Endothelial cell of umbilical vein (primary cell): Measurements from ENCODE around the gene MYOM3.

Experiments used
- EZH2 ChIP-seq: IDR thresholded peaks from 2 replicates; pipeline ENCODE4 v1.6.1; 2012; ENCODE audit warnings: borderline replicate concordance, low read depth, mild to moderate bottlenecking, moderate library complexity, low read length, inconsistent platforms; ENCODE audit not compliant: severe bottlenecking
- FOS ChIP-seq: IDR thresholded peaks from 2 replicates; pipeline ENCODE4 v1.6.1; 2011; ENCODE audit warnings: mild to moderate bottlenecking, low read length, moderate library complexity, borderline replicate concordance; ENCODE audit not compliant: insufficient read depth
- JUN ChIP-seq: IDR thresholded peaks from 2 replicates; pipeline ENCODE4 v1.6.1; 2011; ENCODE audit warnings: borderline replicate concordance, low read depth; ENCODE audit not compliant: insufficient read length, insufficient read depth
- POLR2A ChIP-seq: IDR thresholded peaks from 2 replicates; pipeline ENCODE4 v1.6.1; 2012; ENCODE audit warnings: low read depth, mild to moderate bottlenecking, control low read depth, low read length
- POLR2AphosphoS5 ChIP-seq: IDR thresholded peaks from 2 replicates; pipeline ENCODE4 v1.6.1; 2012; ENCODE audit warnings: low read depth, mild to moderate bottlenecking, control low read depth, low read length, moderate library complexity; ENCODE audit not compliant: insufficient read depth
- TF ChIP-seq, protein P1 (sequence below), 2 donors: IDR thresholded peaks; 1 replicate in 1 of 2; 2 replicates in 1 of 2; pipeline ENCODE4 v1.5.1; 2011; ENCODE audit warnings: low read length in 2 of 2, mild to moderate bottlenecking in 2 of 2, moderate library complexity in 2 of 2, control low read depth in 1 of 2, inconsistent platforms in 1 of 2, low read depth in 1 of 2; ENCODE audit not compliant: insufficient read depth in 1 of 2; ENCODE audit errors: extremely low read depth in 1 of 2
- TF ChIP-seq, protein P2 (sequence below): IDR thresholded peaks from 2 replicates; pipeline ENCODE4 v1.6.1; 2011; ENCODE audit not compliant: insufficient read depth, insufficient read length

DNA sequence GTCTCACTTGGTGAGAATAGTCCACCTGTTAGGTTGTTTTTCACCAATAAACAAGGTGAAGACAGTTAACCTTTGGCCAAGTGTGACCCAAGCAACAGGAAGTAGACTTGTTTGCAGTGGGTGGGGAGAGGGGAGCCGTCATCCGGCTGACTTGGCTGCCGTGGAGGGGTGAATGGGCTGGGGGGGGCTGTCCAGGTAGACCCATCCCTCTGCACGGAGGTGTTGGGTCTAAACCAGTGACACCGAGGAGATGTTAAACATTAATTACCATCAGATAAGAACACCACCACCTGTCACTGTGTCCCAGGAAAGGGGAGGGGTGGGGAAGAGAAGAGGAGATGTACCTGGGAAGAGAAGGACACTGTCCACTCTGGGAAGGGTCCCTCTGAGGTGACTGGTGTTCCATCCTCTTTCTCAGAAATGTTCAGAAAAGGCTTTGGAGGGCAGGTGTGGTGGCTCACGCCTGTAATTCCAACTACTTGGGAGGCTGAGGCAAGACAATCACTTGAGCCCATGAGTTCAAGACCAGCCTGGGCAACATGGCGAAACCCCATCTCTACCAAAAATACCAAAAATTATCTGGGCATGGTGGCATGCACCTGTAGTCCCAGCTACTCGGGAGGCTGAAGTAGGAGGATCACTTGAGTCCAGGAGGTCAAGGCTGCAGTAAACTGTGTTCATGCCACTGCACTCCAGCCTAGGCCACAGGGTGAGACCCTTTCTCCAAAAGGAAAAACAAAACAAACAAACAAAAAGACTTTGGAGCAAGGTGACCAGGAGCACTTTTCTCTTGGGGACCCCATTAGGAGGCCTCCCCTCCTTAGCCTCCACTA lies 6.7 kb upstream of the MYOM3 start:
- TF ChIP-seq POLR2A (no peak), POLR2AphosphoS5 (no peak), EZH2 (no peak), FOS (no peak), JUN (no peak)
- TF ChIP-seq, protein P1, sequence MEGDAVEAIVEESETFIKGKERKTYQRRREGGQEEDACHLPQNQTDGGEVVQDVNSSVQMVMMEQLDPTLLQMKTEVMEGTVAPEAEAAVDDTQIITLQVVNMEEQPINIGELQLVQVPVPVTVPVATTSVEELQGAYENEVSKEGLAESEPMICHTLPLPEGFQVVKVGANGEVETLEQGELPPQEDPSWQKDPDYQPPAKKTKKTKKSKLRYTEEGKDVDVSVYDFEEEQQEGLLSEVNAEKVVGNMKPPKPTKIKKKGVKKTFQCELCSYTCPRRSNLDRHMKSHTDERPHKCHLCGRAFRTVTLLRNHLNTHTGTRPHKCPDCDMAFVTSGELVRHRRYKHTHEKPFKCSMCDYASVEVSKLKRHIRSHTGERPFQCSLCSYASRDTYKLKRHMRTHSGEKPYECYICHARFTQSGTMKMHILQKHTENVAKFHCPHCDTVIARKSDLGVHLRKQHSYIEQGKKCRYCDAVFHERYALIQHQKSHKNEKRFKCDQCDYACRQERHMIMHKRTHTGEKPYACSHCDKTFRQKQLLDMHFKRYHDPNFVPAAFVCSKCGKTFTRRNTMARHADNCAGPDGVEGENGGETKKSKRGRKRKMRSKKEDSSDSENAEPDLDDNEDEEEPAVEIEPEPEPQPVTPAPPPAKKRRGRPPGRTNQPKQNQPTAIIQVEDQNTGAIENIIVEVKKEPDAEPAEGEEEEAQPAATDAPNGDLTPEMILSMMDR (IDR thresholded peaks at IDR 0.05; ENCODE audit: extremely low read depth in 1 of 2, insufficient read depth in 1 of 2, low read depth in 1 of 2, low read length in 2 of 2), result no peak
- TF ChIP-seq, protein P2, sequence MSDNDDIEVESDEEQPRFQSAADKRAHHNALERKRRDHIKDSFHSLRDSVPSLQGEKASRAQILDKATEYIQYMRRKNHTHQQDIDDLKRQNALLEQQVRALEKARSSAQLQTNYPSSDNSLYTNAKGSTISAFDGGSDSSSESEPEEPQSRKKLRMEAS, result no peak
